ENCODE data around the gene ATG16L1. TPM values are rescaled to one million over a fixed set of nuclear protein-coding genes. Genes with fewer than 3 reads are reported as not detected.

The ATG16L1 gene
- total and polyA plus RNA-seq, 7 experiments from 2014 or later: 16.0 to 115 (median 80.9) TPM

DNA sequence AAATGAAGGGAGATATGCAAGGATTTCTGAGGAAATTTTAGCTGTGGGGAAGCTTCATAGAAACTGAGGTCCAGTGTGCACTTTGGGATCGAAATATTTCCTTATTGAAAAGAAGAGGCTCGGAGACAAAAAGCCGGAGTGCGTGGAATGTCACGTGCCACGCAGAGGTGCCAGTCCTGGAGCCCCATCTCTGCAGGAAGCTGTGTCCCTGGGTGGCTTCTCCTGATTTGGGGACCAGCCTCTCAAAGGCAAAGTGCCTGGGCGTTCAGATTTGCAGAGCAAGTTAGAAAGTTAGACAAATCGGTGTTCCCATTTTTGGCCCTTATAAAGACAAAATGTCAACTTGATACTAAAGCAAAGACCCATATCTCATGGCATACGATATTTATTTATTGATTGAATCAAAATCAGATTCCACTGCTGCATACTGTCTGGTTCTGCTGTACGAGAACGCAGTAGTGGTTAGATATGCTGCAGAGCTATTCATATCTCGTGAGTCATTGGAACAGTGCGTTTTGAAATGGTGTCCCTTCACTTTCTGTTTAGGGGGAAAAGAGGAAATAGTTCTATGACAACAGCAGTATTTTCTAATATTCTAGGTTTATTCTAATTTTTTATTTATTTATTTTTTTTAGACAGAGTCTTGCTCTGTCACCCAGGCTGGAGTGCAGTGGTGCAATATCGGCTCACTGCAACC lies 9.1 kb upstream of the ATG16L1 start:
- ChIA-PET POLR2A (interaction anchor here (1.7 kb wide), 1 partner anchor 41 kb away, joined by 3 read pairs; no protein-coding TSS in a partner anchor), CTCF (no interaction called here)
- Mint-ChIP-seq H3K27me3 (no peaks in the 10 kb centered on the region), H3K9me3 (peaks cover 0 to 10% (median 0%) of the 10 kb centered on the region in 11 donors), H3K4me3 (peak overlapping the region in 2 of 10 donors; percentile 14 to 29), H3K36me3 (peaks cover 0 to 7% (median 0%) of the 10 kb centered on the region in 5 donors), H3K27ac (peak overlapping the region; percentile 32 to 90 (median 79)), H3K4me1 (peaks cover 40 to 75% (median 58%) of the 10 kb centered on the region in 7 donors)
- ATAC-seq: peak; percentile 82
- Histone ChIP-seq H3K9me3 (ENCODE audit: control insufficient read depth in 2 of 3, low read length in 3 of 3) (no peaks in the 10 kb centered on the region), H3K27me3 (ENCODE audit: control insufficient read depth in 2 of 2, insufficient read depth in 2 of 2, low read length in 2 of 2) (no peaks in the 10 kb centered on the region), H3K36me3 (ENCODE audit: control insufficient read depth in 2 of 3, insufficient read depth in 3 of 3, low read length in 3 of 3) (no peaks in the 10 kb centered on the region), H3K4me3 (ENCODE audit: low read length) (no peak overlapping the region), H3K27ac (ENCODE audit: low read depth, low read length) (no peak overlapping the region), H3K4me1 (ENCODE audit: control insufficient read depth in 2 of 2, insufficient read depth in 2 of 2, low read length in 2 of 2) (peaks cover 36 to 45% of the 10 kb centered on the region in 2 donors)
- intact Hi-C loops (cut with micrococcal nuclease): no loop called here
- no peak for DNase-seq

DNA sequence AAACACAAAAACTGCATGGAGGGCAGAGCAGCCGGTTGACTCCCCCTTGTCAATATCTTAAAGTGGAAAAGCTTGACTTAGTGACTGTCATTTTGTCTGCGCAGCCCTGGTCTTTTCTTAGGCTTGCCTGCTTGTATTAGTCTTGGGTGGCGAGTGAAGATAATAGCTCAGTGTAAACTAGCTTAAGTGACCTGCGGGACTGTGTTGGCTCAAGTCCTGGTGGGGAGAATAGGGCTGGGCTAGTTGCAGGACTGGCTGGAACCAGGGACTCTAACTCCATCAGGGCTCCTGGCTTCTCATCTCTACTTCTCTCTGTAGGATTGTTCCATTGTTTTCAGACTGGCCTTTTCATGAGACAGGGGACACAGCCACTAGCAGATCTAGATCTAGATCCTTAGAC lies 8.1 kb upstream of the ATG16L1 start:
- H3K36me3 ChIP-seq (ENCODE audit: control insufficient read depth in 2 of 3, insufficient read depth in 3 of 3, low read length in 3 of 3): no peaks in the 10 kb centered on the region
- peaks cover 35 to 44% of the 10 kb centered on the region in 2 donors for H3K4me1 ChIP-seq (ENCODE audit: control insufficient read depth in 2 of 2, insufficient read depth in 2 of 2, low read length in 2 of 2)
- ATAC-seq: no peak
- H3K9me3 Mint-ChIP-seq: peaks cover 0 to 10% (median 0%) of the 10 kb centered on the region in 11 donors
- H3K27ac Mint-ChIP-seq: peak overlapping the region in 8 of 9 donors; percentile 5 to 90 (median 76)
- no peaks in the 10 kb centered on the region for H3K27me3 Mint-ChIP-seq
- no peak overlapping the region for H3K27ac ChIP-seq (ENCODE audit: low read depth, low read length)
- intact Hi-C loops (cut with micrococcal nuclease): no loop called here
- H3K9me3 ChIP-seq (ENCODE audit: control insufficient read depth in 2 of 3, low read length in 3 of 3): no peaks in the 10 kb centered on the region
- ChIA-PET POLR2A (interaction anchor here (1.7 kb wide), 1 partner anchor 42 kb away, joined by 3 read pairs; no protein-coding TSS in a partner anchor), CTCF (no interaction called here)
- H3K36me3 Mint-ChIP-seq: peaks cover 0 to 5% (median 0%) of the 10 kb centered on the region in 5 donors
- H3K4me3 ChIP-seq (ENCODE audit: low read length): no peak overlapping the region
- peaks cover 42 to 74% (median 56%) of the 10 kb centered on the region in 7 donors for H3K4me1 Mint-ChIP-seq
- no peak overlapping the region for H3K4me3 Mint-ChIP-seq
- no peak for DNase-seq
- no peaks in the 10 kb centered on the region for H3K27me3 ChIP-seq (ENCODE audit: control insufficient read depth in 2 of 2, insufficient read depth in 2 of 2, low read length in 2 of 2)

DNA sequence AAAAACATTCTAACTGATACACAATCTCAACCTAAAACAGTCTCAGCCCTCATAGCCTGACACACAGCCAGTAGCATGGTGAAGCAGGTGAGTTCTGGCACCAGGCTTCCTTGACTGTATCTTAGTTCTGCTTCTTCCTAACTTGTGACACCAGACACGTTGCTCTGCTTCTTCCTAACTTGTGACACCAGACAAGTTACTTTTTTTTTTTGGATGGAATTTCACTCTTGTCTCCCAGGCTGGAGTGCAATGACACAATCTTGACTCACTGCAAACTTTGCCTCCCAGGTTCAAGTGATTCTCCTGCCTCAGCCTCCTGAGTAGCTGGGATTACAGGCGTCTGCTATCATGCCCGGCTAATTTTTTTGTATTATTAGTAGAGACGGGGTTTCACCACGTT lies 6.7 kb upstream of the ATG16L1 start:
- H3K9me3 ChIP-seq (ENCODE audit: control insufficient read depth in 2 of 3, low read length in 3 of 3): no peaks in the 10 kb centered on the region
- ATAC-seq (no peak), DNase-seq (no peak)
- Mint-ChIP-seq H3K4me3 (no peak overlapping the region), H3K36me3 (no peaks in the 10 kb centered on the region), H3K27ac (peak overlapping the region; percentile 19 to 93 (median 81)), H3K4me1 (peaks cover 37 to 70% (median 54%) of the 10 kb centered on the region in 7 donors), H3K27me3 (no peaks in the 10 kb centered on the region), H3K9me3 (peaks cover 0 to 3% (median 0%) of the 10 kb centered on the region in 11 donors)
- no peak overlapping the region for H3K27ac ChIP-seq (ENCODE audit: low read depth, low read length)
- ChIA-PET CTCF (interaction anchor here (0.6 kb wide), 1 partner anchor 190 kb away, joined by 3 read pairs; no protein-coding TSS in a partner anchor), POLR2A (no interaction called here)
- no peaks in the 10 kb centered on the region for H3K27me3 ChIP-seq (ENCODE audit: control insufficient read depth in 2 of 2, insufficient read depth in 2 of 2, low read length in 2 of 2)
- intact Hi-C loops (cut with micrococcal nuclease): no loop called here
- no peak overlapping the region for H3K4me3 ChIP-seq (ENCODE audit: low read length)
- H3K4me1 ChIP-seq (ENCODE audit: control insufficient read depth in 2 of 2, insufficient read depth in 2 of 2, low read length in 2 of 2): peaks cover 30 to 31% of the 10 kb centered on the region in 2 donors
- H3K36me3 ChIP-seq (ENCODE audit: control insufficient read depth in 2 of 3, insufficient read depth in 3 of 3, low read length in 3 of 3): no peaks in the 10 kb centered on the region

DNA sequence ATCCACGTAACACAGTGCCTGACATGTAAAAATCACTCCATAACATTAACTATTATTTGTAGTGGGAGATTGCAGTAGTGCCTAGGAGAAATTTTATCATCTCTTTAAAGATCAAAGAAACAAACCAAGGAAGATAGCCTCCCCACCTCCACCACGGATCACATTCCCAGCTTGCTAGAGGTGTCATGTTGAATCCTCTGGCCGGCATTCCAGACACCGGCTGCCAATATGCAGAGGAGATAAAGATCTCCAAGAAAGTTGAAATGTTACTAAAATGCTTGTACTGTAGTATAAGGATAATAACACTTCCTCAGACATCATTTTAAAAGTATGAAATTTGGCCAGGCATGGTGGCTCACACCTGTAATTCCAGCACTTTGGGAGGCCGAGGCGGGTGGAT lies 6.1 kb upstream of the ATG16L1 start:
- Histone ChIP-seq H3K27me3 (ENCODE audit: control insufficient read depth in 2 of 2, insufficient read depth in 2 of 2, low read length in 2 of 2) (no peaks in the 10 kb centered on the region), H3K27ac (ENCODE audit: low read depth, low read length) (no peak overlapping the region), H3K4me3 (ENCODE audit: low read length) (no peak overlapping the region), H3K9me3 (ENCODE audit: control insufficient read depth in 2 of 3, low read length in 3 of 3) (no peaks in the 10 kb centered on the region), H3K4me1 (ENCODE audit: control insufficient read depth in 2 of 2, insufficient read depth in 2 of 2, low read length in 2 of 2) (peaks cover 24 to 27% of the 10 kb centered on the region in 2 donors), H3K36me3 (ENCODE audit: control insufficient read depth in 2 of 3, insufficient read depth in 3 of 3, low read length in 3 of 3) (no peaks in the 10 kb centered on the region)
- peak overlapping the region in 7 of 9 donors; percentile 19 to 90 (median 41) for H3K27ac Mint-ChIP-seq
- H3K36me3 Mint-ChIP-seq: peaks cover 0 to 5% (median 0%) of the 10 kb centered on the region in 5 donors
- DNase-seq (no peak), ATAC-seq (no peak)
- H3K4me1 Mint-ChIP-seq: peaks cover 39 to 72% (median 55%) of the 10 kb centered on the region in 7 donors
- H3K4me3 Mint-ChIP-seq: no peak overlapping the region
- POLR2A ChIA-PET: no interaction called here
- intact Hi-C loops (cut with micrococcal nuclease): no loop called here
- H3K27me3 Mint-ChIP-seq: no peaks in the 10 kb centered on the region
- CTCF ChIA-PET: interaction anchor here (0.6 kb wide), 1 partner anchor 191 kb away, joined by 3 read pairs; no protein-coding TSS in a partner anchor
- peaks cover 0 to 3% (median 0%) of the 10 kb centered on the region in 11 donors for H3K9me3 Mint-ChIP-seq

DNA sequence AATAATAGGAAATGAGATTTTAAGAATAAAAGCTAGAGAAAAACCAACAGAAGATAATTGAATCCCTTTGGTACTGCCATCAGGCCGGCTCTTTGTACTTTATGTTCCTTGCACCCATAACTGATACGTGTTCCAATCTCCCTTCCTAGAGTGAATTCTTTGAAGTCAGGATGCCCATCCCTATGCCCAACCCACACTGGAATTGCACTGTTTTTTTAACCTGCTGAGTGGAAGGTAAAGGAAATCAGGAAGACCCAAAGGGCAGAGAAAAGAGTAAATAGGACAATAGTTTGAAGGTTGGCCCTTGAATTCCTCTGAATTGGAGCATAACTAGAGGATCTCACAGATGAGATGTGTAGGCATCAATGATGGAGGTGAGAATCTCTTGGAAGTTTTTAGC lies 4.4 kb upstream of the ATG16L1 start:
- Mint-ChIP-seq H3K27ac (peak overlapping the region; percentile 79 to 97 (median 90)), H3K4me3 (peak overlapping the region in 4 of 10 donors; percentile 9 to 63 (median 36)), H3K4me1 (peaks cover 28 to 66% (median 47%) of the 10 kb centered on the region in 7 donors), H3K36me3 (peaks cover 0 to 8% (median 0%) of the 10 kb centered on the region in 5 donors), H3K9me3 (no peaks in the 10 kb centered on the region), H3K27me3 (no peaks in the 10 kb centered on the region)
- ChIA-PET CTCF (interaction anchor here (0.6 kb wide), 2 partner anchors 108 to 614 kb away, joined by 3 read pairs; no protein-coding TSS in a partner anchor), POLR2A (interaction anchor here (0.7 kb wide), 1 partner anchor 11 kb away, joined by 3 read pairs; no protein-coding TSS in a partner anchor)
- no peaks in the 10 kb centered on the region for H3K9me3 ChIP-seq (ENCODE audit: control insufficient read depth in 2 of 3, low read length in 3 of 3)
- H3K4me3 ChIP-seq (ENCODE audit: low read length): no peak overlapping the region
- no peak for DNase-seq
- H3K4me1 ChIP-seq (ENCODE audit: control insufficient read depth in 2 of 2, insufficient read depth in 2 of 2, low read length in 2 of 2): peaks cover 19 to 26% of the 10 kb centered on the region in 2 donors
- peak overlapping the region; percentile 64 for H3K27ac ChIP-seq (ENCODE audit: low read depth, low read length)
- no peaks in the 10 kb centered on the region for H3K27me3 ChIP-seq (ENCODE audit: control insufficient read depth in 2 of 2, insufficient read depth in 2 of 2, low read length in 2 of 2)
- no peak for ATAC-seq
- H3K36me3 ChIP-seq (ENCODE audit: control insufficient read depth in 2 of 3, insufficient read depth in 3 of 3, low read length in 3 of 3): no peaks in the 10 kb centered on the region
- intact Hi-C loops (cut with micrococcal nuclease): no loop called here

DNA sequence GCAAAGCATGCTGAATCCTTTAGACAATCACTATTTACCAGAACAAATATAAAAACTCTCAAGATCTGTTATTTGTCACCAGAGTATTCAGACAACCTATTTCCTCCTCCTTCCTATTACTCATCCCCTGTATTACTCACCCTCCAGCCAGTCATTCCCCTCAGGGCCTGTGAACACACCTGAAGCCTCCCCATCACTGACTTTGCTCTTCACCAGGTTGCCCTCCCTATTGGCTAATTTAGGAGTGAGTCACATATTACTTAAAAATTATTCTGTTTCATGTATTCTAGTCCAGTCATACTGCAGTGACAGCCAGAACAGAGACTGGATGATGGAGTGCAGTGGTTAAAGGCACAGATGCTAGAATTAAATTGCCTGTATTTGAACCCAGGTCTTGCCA lies 3.7 kb upstream of the ATG16L1 start:
- peak overlapping the region in 5 of 10 donors; percentile 15 to 63 (median 41) for H3K4me3 Mint-ChIP-seq
- Histone ChIP-seq H3K9me3 (ENCODE audit: control insufficient read depth in 2 of 3, low read length in 3 of 3) (no peaks in the 10 kb centered on the region), H3K36me3 (ENCODE audit: control insufficient read depth in 2 of 3, insufficient read depth in 3 of 3, low read length in 3 of 3) (no peaks in the 10 kb centered on the region), H3K4me3 (ENCODE audit: low read length) (no peak overlapping the region), H3K4me1 (ENCODE audit: control insufficient read depth in 2 of 2, insufficient read depth in 2 of 2, low read length in 2 of 2) (peaks cover 22 to 30% of the 10 kb centered on the region in 2 donors), H3K27ac (ENCODE audit: low read depth, low read length) (peak overlapping the region; percentile 64), H3K27me3 (ENCODE audit: control insufficient read depth in 2 of 2, insufficient read depth in 2 of 2, low read length in 2 of 2) (no peaks in the 10 kb centered on the region)
- ChIA-PET POLR2A (no interaction called here), CTCF (no interaction called here)
- H3K27me3 Mint-ChIP-seq: no peaks in the 10 kb centered on the region
- peak overlapping the region; percentile 79 to 97 (median 90) for H3K27ac Mint-ChIP-seq
- intact Hi-C loops (cut with micrococcal nuclease): no loop called here
- H3K36me3 Mint-ChIP-seq: peaks cover 0 to 9% (median 0%) of the 10 kb centered on the region in 5 donors
- peaks cover 29 to 64% (median 45%) of the 10 kb centered on the region in 7 donors for H3K4me1 Mint-ChIP-seq
- DNase-seq (peak in 2 of 9 donors; percentile 50 to 78), ATAC-seq (peak; percentile 17)
- no peaks in the 10 kb centered on the region for H3K9me3 Mint-ChIP-seq
